Activated T-helper 2 cell treated with anti-CD3 and anti-CD28 coated beads, Interferon-gamma antibody, Interleukin-2, Interleukin-4, amounts not matched to agents 10 μg/mL and 5 μg/mL and 100 μg/mL, durations not matched to agents 14 hours and 24 hours and 36 hours (primary cell): ENCODE results near the gene ZNF32. TPM values are rescaled to one million over a fixed set of nuclear protein-coding genes. Genes with fewer than 3 reads are reported as not detected.
A peak's percentile ranks its signal among the peaks of the same experiment; 100 is the strongest.

Experiments
- DNase-seq: peaks from one replicate; pipeline ENCODE4 v3.0.0; 2021; ENCODE audit warnings: low spot score
- H3K27ac Mint-ChIP-seq: one replicate; pipeline ENCODE4 v1.8.0; 2021; ENCODE audit warnings: mixed read lengths
- H3K27me3 Mint-ChIP-seq: one replicate; pipeline ENCODE4 v1.8.0; 2021; ENCODE audit warnings: low read depth, mixed read lengths
- H3K36me3 Mint-ChIP-seq: one replicate; pipeline ENCODE4 v1.8.0; 2021; ENCODE audit warnings: low read depth, mixed read lengths
- H3K4me1 Mint-ChIP-seq: one replicate; pipeline ENCODE4 v1.8.0; 2021; ENCODE audit warnings: low read depth, mixed read lengths
- H3K4me3 Mint-ChIP-seq: one replicate; pipeline ENCODE4 v1.8.0; 2021; ENCODE audit warnings: low read depth, mild to moderate bottlenecking, moderate library complexity, mixed read lengths
- H3K9me3 Mint-ChIP-seq: one replicate; pipeline ENCODE4 v1.8.0; 2021; ENCODE audit warnings: mixed read lengths
- intact Hi-C: fragments of 100-400 bp; cut with micrococcal nuclease; formaldehyde crosslinking; loops from one replicate; pipeline ENCODE4 v1.15.1; 2023
- total RNA-seq: library from RNA; stranded (reverse); gene quantifications from 2 replicates; pipeline ENCODE4 v1.2.3, GENCODE V29; 2022

ZNF32 gene
- total RNA-seq, 1 donor from 2014 or later = 12.1 TPM

DNA sequence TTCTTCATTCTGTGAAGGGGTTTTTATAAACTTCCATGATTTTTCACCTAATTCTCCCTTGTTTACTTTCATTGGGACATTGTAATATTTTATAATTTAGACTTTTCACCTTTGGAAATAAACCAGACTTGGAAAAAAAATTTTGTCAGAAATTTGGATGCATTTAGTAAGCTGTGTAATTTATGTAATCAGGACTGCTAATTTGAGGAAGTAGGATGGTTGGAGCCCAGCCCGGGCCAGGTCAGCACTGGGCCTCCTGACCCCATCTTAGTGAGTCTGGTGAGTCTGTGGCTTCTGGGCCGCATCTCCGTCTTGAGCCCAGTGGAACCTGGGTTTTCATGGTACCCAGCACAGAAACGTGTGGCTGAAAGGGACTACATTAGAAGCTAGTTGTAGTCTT, 27.6 kb upstream of the ZNF32 start:
- Mint-ChIP-seq H3K27me3 (peaks cover 18% of the 10 kb centered on the region), H3K4me1 (peaks cover 4% of the 10 kb centered on the region)

DNA sequence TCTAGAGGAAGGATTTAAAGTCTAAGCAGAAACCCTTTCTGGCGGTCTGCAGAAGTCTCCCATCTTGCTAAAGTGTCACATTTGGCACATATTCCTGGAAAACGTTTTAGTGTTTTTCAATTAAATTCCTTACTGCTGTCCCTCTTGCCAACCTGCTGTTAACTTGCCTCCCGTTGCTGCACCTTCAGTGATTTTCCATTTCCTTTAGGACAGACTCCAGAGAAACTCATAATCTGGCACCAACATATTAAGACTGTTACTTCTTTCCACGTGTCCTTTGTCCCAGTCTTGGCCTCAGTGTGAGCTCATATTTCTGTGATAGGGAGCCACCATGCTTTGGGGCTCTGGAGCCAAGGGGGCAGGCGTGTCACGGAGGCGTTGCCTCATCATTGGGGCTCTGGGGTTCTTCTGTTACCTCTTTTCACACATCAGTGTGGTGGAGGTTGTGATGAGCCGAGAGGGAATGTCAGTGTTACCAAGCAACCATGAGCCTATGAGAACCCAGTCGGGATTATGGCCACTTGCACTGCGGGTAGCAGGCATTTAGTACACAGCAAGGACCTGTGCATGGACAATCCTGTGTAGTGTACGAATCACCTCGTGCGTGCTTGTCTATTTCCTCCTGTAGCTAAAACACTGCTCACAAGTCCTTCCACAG, 26.0 kb upstream of the ZNF32 start:
- DNase-seq = no peak
- Mint-ChIP-seq H3K4me1 (no peaks in the 10 kb centered on the region), H3K9me3 (no peaks in the 10 kb centered on the region), H3K27me3 (peaks cover 25% of the 10 kb centered on the region), H3K27ac (no peak overlapping the region), H3K36me3 (no peaks in the 10 kb centered on the region), H3K4me3 (no peak overlapping the region)
- intact Hi-C loops = loop anchor here (5.0 to 10.0 kb wide), 2 partner anchors 358 to 1190 kb away; no protein-coding TSS in a partner anchor

More for the DNA sequence above, 27.6 kb upstream of the ZNF32 start:
- no peaks in the 10 kb centered on the region for H3K36me3 Mint-ChIP-seq
- no peak for DNase-seq
- no peaks in the 10 kb centered on the region for H3K9me3 Mint-ChIP-seq
- intact Hi-C loops = loop anchor here (10.0 kb wide), 1 partner anchor 1188 kb away; no protein-coding TSS in a partner anchor
- H3K4me3 Mint-ChIP-seq = no peak overlapping the region
- H3K27ac Mint-ChIP-seq = no peak overlapping the region

DNA sequence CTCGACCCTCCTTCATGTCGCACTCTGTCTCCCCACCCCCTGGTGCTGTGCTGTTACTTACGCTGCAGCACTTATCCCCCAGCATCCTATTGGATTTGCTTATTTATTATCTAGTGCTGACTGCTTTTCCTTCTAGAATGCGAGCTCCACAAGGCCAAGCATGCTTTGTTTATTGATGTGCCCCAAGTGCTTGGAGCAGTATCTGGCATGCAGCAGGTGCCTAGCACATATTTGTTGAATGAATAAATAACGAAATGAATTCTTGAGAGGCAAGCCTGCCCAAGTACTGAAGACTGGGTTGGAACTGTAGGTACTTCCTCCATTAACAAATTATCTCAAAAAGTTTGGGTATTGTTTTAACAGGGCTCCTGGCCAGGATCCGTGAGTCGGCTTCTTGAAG, 24.8 kb upstream of the ZNF32 start:
- H3K36me3 Mint-ChIP-seq = no peaks in the 10 kb centered on the region
- no peak overlapping the region for H3K27ac Mint-ChIP-seq
- no peaks in the 10 kb centered on the region for H3K9me3 Mint-ChIP-seq
- no peaks in the 10 kb centered on the region for H3K4me1 Mint-ChIP-seq
- intact Hi-C loops = loop anchor here (2.0 to 10.0 kb wide), 3 partner anchors 359 to 1191 kb away; no protein-coding TSS in a partner anchor
- H3K27me3 Mint-ChIP-seq = peaks cover 22% of the 10 kb centered on the region
- no peak for DNase-seq
- H3K4me3 Mint-ChIP-seq = no peak overlapping the region

DNA sequence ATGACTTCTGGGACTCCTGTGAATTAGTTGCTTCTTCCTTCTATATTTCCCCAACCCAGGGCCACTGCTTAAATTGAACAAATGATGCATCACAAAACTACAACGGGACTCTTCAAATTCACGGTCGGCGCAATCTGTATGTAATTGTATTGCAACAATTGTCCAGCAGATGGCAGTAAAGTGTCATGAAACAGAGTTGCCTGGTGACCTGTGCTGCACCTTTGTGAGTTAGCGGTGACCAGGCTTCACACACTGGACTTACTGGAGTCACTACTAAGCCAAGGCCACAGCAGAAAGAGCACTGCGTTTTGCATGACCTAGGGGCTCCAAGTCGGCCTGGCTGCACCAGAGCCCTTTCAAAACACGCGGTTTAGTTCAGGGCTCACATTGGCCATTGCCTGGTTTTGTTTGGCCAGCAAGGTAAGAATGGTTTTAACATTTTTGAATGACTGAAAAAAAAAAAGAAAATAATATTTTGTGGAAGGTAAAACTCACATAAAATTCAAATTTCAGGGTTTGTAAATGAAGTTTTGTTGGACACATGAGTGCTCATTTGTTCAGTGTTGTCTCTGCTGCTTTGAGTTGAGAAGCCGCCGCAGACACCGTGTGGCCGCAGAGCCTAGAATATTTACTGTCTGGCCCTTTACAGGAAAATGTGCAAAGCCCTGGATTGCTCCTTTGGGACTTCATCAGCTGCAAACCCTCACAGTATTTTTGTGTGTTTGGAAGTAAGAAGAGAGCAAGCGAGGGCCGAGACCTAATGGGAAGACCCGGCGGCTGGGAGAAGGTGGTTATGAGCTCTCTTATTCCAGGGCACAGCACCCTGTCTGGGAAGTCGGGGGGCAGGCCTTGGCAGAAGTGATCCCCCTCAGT, 23.2 kb upstream of the ZNF32 start:
- intact Hi-C loops = loop anchor here (1.0 to 10.0 kb wide), 4 partner anchors 360 to 1193 kb away; no protein-coding TSS in a partner anchor

DNA sequence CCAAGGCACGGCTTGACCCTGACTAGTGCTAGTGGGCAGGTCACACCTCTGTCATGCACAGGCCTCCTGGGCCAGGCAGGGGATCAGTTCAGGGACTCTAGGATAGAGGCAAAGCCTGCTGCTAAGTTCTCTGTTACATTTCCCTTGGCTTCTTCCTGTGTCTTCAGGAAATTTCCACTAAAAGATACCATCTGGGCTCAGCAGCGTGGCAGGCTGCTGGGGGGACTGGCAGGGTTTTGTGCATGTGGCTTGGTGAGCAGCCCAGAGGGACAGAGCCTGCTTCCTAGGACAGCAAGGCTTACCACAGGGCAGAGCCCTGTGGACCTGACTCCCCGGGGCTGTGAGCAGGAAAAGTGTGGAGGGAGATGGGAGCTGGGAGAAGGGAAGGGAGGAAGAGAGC, 20.7 kb upstream of the ZNF32 start:
- H3K4me3 Mint-ChIP-seq = no peak overlapping the region
- no peaks in the 10 kb centered on the region for H3K4me1 Mint-ChIP-seq
- intact Hi-C loops = no loop called here
- peaks cover 40% of the 10 kb centered on the region for H3K27me3 Mint-ChIP-seq
- no peaks in the 10 kb centered on the region for H3K36me3 Mint-ChIP-seq
- no peak for DNase-seq
- no peaks in the 10 kb centered on the region for H3K9me3 Mint-ChIP-seq
- H3K27ac Mint-ChIP-seq = no peak overlapping the region

More for the DNA sequence above, 23.2 kb upstream of the ZNF32 start:
- no peaks in the 10 kb centered on the region for H3K36me3 Mint-ChIP-seq
- H3K4me1 Mint-ChIP-seq = no peaks in the 10 kb centered on the region
- no peak overlapping the region for H3K4me3 Mint-ChIP-seq
- H3K27ac Mint-ChIP-seq = no peak overlapping the region
- no peak for DNase-seq
- H3K27me3 Mint-ChIP-seq = peaks cover 30% of the 10 kb centered on the region
- H3K9me3 Mint-ChIP-seq = no peaks in the 10 kb centered on the region

DNA sequence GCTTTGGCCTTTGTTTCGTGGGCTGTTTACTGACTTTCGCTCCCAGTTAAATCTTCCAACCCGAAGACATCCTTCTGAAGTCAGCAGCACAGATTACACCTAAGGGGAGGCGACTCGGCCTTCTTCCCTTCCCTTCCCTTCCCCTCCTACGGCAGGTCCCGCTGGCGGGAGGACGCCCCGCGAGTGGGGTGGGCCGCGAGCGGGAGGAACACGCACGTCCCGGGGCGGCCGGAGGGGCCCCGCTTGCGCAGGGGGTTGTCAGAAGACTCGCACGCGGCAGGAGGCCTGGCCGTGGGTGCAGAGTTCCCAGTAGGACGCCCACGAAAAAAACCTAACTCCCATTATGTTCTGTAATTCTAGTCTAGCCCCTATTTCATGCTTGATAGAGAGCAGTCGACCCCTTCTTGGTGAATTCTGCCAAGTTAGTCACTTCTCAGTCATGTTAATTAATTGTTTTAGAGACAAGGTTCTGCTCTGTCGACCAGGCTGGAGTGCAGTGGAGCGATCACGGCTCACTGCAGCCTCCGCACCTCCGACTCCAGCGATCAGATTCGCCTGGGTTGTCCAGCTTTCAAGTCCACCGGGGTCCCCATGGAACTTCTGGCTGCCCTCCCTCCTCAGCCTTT, 19.2 kb upstream of the ZNF32 start:
- no peaks in the 10 kb centered on the region for H3K4me1 Mint-ChIP-seq
- intact Hi-C loops = no loop called here

DNA sequence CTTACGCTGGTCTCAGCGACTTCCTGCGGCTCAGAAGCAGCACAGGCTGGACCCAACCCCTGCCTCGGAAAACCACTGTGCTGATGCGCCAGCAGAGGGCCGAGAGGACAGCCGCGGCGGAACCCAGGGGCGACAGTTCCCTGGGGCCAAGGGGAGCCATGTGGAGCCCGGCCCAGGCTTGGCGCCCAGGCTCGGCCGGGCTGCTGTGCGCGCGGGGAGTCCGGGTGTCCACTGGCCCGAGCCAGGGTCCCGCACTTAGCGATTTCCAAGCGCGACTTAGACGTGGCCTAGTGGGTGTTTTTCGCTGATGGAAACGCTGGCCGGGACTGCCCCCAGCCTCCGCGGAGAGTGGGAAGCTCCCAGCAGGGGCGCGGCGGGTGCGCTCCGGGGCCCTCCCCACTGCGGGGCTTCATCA, 18.6 kb upstream of the ZNF32 start:
- no peak for DNase-seq
- Mint-ChIP-seq H3K4me1 (no peaks in the 10 kb centered on the region), H3K27ac (no peak overlapping the region), H3K27me3 (peaks cover 33% of the 10 kb centered on the region), H3K9me3 (no peaks in the 10 kb centered on the region), H3K36me3 (no peaks in the 10 kb centered on the region), H3K4me3 (no peak overlapping the region)
- intact Hi-C loops = no loop called here

More for the DNA sequence above, 19.2 kb upstream of the ZNF32 start:
- Mint-ChIP-seq H3K27ac (no peak overlapping the region), H3K36me3 (no peaks in the 10 kb centered on the region), H3K27me3 (peaks cover 34% of the 10 kb centered on the region), H3K4me3 (no peak overlapping the region), H3K9me3 (no peaks in the 10 kb centered on the region)
- no peak for DNase-seq

DNA sequence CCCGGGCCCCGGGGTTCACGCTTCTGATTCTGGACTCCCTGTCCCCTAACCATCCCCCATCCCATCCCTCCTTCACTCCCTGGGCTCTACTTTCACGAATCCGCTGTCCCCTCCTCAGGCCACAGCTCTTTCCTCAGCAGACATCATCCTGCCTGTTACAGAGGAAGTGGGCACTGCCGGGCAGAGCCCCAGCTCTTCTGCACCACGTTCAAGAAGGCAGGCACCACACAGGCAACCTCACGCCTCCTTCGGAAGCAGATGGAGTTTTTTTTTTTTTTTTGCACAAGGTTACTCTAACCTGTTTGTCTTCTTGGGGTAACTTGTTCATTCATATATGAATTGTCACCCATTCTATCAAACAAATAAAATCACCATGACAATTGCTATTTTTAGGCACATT, 17.9 kb upstream of the ZNF32 start:
- H3K4me3 Mint-ChIP-seq = no peak overlapping the region

DNA sequence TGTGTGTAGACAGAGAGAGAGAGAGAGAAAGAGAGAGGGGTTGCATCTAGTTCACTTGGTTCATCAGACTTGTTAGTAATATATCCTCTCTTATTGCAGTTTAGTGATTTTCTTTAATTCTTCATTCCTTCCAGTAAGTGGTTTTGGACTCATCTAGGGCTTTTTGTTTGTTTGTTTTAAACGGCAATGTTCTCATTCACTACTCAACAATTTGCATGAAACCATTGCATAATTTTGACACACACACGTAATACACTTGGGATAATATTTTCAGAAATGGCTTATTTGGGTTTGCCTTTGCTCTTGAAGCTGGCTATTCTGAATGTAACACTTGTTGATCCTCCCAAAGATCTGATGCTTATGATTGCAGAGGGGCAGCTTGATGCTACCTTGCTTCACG, 16.4 kb upstream of the ZNF32 start:
- Mint-ChIP-seq H3K36me3 (no peaks in the 10 kb centered on the region), H3K9me3 (no peaks in the 10 kb centered on the region), H3K27me3 (peaks cover 26% of the 10 kb centered on the region), H3K4me3 (no peak overlapping the region), H3K27ac (no peak overlapping the region), H3K4me1 (no peaks in the 10 kb centered on the region)
- DNase-seq = no peak
- intact Hi-C loops = no loop called here

More for the DNA sequence above, 17.9 kb upstream of the ZNF32 start:
- Mint-ChIP-seq H3K4me1 (no peaks in the 10 kb centered on the region), H3K27ac (no peak overlapping the region), H3K9me3 (no peaks in the 10 kb centered on the region), H3K27me3 (peaks cover 33% of the 10 kb centered on the region), H3K36me3 (no peaks in the 10 kb centered on the region)
- intact Hi-C loops = no loop called here
- DNase-seq = no peak

DNA sequence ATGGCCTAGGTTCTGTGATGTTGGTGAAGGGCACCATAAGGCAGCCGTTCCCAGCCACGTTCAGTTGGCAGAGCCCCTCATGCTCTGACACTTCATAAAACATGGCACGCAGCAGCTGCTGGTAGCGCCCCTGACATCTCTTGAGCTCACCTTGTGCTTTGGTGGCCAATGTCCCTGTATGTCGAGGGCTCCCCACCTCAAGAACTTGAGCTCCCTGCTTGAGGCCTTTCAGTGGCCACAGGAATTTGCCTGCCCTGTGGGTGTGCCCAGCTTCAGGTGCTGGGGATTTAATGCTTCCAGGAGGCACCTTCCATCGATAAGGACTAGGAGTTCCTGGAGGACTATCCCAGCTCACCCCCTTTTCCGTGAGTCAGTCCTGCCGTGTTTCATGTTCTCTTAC, 9.5 kb upstream of the ZNF32 start:
- H3K4me3 Mint-ChIP-seq = no peak overlapping the region
- no peak overlapping the region for H3K27ac Mint-ChIP-seq
- intact Hi-C loops = no loop called here
- no peaks in the 10 kb centered on the region for H3K9me3 Mint-ChIP-seq
- H3K36me3 Mint-ChIP-seq = no peaks in the 10 kb centered on the region
- H3K27me3 Mint-ChIP-seq = peaks cover 2% of the 10 kb centered on the region
- no peak for DNase-seq
- no peaks in the 10 kb centered on the region for H3K4me1 Mint-ChIP-seq

DNA sequence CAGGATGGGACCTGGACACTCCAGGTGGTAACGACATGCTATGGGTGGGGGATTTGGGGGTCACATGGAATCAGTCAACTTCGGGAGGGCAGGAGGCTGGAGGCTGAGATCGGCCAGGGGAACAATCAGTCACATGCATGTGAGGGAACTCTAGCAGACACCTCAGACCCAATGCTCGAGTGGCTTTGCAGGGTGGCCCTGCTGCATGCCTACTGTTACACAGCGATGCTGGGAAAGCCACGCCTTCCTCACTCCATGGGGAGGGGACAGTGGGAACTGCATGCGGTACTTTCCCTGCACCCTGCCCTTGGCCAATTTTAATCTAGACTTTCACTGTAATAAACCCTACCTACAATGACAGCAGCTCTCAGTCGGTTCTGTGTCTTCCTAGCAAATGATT, 6.6 kb upstream of the ZNF32 start:
- Mint-ChIP-seq H3K4me1 (no peaks in the 10 kb centered on the region), H3K27me3 (peaks cover 2% of the 10 kb centered on the region), H3K36me3 (no peaks in the 10 kb centered on the region), H3K4me3 (no peak overlapping the region), H3K9me3 (no peaks in the 10 kb centered on the region), H3K27ac (no peak overlapping the region)
- intact Hi-C loops = no loop called here
- no peak for DNase-seq

DNA sequence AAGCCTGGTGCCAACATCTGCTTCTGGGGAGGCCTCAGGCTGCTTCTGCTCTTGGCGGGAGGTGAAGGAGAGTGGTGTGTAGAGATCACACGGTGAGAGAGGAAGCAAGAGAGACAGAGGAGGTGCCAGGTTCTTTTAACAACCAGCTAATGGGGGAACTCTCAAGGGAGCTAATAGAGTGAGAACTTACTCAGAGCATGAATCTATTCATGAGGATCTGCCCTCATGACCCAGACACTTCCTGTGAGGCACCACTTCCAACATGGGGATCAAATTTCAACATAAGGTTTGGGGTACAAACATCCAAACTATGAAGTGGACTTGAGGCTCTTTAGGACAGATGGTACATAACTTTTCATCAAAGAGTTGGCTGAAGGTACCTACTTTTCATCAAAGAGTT, 5.1 kb upstream of the ZNF32 start:
- intact Hi-C loops = no loop called here
- no peaks in the 10 kb centered on the region for H3K36me3 Mint-ChIP-seq

DNA sequence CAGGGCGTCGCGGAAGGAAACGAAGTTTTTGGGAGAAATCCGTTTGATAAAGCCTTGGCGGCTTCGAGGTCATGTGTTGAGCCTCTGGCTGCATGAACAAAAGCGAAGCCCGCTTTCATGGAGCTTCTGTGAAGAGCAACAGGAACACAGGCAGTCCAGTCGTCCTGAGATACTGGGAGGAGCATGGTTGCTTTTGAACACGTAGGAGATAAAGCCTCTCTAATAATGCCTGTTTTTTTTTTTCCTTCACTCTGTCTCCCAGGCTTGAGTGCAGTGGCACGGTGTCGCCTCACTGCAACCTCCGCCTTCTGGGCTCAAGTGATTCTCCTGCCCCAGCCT, 473 bp upstream of the ZNF32 start:
- H3K4me3 Mint-ChIP-seq = peak overlapping the region; percentile 81
- intact Hi-C loops = loop anchor here (2.0 kb wide), 1 partner anchor 42 kb away; the partner anchor contains the start of gene ZNF485
- peaks cover 37% of the 10 kb centered on the region for H3K9me3 Mint-ChIP-seq
- H3K27ac Mint-ChIP-seq = peak overlapping the region; percentile 57
- H3K27me3 Mint-ChIP-seq = peaks cover 6% of the 10 kb centered on the region
- DNase-seq = no peak
- peaks cover 10% of the 10 kb centered on the region for H3K4me1 Mint-ChIP-seq
- H3K36me3 Mint-ChIP-seq = peaks cover 35% of the 10 kb centered on the region

More for the DNA sequence above, 5.1 kb upstream of the ZNF32 start:
- H3K4me3 Mint-ChIP-seq = no peak overlapping the region
- no peak for DNase-seq
- peaks cover 6% of the 10 kb centered on the region for H3K27me3 Mint-ChIP-seq
- no peak overlapping the region for H3K27ac Mint-ChIP-seq
- H3K4me1 Mint-ChIP-seq = peaks cover 6% of the 10 kb centered on the region
- H3K9me3 Mint-ChIP-seq = no peaks in the 10 kb centered on the region
